Mesodermal cell (in vitro differentiated cells): ENCODE results near the gene ATIC. TPM values are rescaled to one million over a fixed set of nuclear protein-coding genes. Genes with fewer than 3 reads are reported as not detected.

Experiments used
- H3K27ac ChIP-seq: 2 replicates; pipeline ENCODE4 v1.7.0; 2013; ENCODE audit warnings: mild to moderate bottlenecking, low read depth, low read length, moderate library complexity; ENCODE audit not compliant: severe bottlenecking
- H3K36me3 ChIP-seq: 2 replicates; pipeline ENCODE4 v1.7.1; 2013; ENCODE audit warnings: mild to moderate bottlenecking, low read length, moderate library complexity; ENCODE audit not compliant: control insufficient read depth, insufficient read depth
- H3K4me1 ChIP-seq: one replicate; pipeline ENCODE4 v1.7.1; 2013; ENCODE audit warnings: mild to moderate bottlenecking, low read length; ENCODE audit not compliant: insufficient read depth, control insufficient read depth, poor library complexity, severe bottlenecking
- H3K4me3 ChIP-seq: 2 replicates; pipeline ENCODE4 v1.7.0; 2013; ENCODE audit warnings: low read length, control low read depth, mild to moderate bottlenecking; ENCODE audit not compliant: insufficient read depth, poor library complexity, severe bottlenecking; ENCODE audit errors: extremely low read depth
- H3K9me3 ChIP-seq: 2 replicates; pipeline ENCODE4 v1.7.1; 2013; ENCODE audit warnings: mild to moderate bottlenecking, low read length, moderate library complexity; ENCODE audit not compliant: control insufficient read depth
- WGBS, 2 experiments: methylation state at CpG; one replicate each; pipeline ENCODE4 v1.1.5; 2013; ENCODE audit warnings: missing lambda C conversion rate in 2 of 2; ENCODE audit not compliant: insufficient coverage in 2 of 2; 5-methylcytosine and 5-hydroxymethylcytosine counted together
- polyA plus RNA-seq, 2 experiments: library from polyadenylated mRNA; stranded (reverse); fragments of 50-300 nt; gene quantifications; one replicate each; pipeline ENCODE4 v1.2.3, GENCODE V29; 2013

ATIC gene
- 111 TPM for polyA plus RNA-seq (2013, experiment 1 of 2)
- polyA plus RNA-seq (2013, experiment 2 of 2), result 112 TPM

DNA sequence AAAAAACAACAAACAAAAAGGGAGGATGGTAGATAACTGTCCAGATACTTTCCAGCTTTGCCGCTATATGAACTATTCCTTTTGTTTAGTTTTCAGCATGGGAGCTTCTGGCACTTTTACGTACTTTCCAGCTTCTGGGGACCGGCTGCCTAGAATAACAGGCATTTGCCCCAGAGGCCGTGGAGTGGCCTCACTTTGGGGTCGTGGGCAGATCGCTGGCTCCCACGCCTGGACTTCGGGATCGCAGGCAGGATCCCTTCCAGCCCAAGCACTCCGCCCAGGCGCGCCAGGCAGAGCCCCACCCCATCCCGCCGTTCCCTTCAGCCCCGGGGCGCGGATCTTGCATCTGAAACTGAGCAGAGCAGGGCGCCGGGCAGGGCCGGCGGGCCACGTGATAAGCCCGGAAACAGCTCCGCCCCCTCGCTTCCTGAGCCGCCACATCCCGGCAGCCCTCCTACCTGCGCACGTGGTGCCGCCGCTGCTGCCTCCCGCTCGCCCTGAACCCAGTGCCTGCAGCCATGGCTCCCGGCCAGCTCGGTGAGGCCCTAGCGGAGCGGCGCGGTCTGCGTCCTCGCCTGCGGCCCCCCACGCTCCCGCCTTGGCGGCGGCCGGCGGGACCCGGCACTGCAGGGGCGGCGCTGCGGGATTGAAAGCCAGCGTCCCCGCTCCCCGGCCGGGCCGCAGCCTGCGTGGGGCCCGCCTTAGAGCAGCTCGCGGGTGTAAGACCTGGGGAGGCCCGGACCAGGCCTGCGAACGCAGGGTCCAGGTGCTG, at the start of gene ATIC:
ATIC (plus strand) TSS at position 435 of the 772 bp plus-strand sequence; CDS start at position 519, 84 bp downstream.
- H3K36me3 ChIP-seq, result peaks cover 40% of the 10 kb centered on the region
- peak within 1 kb of the TSS; percentile 73 for H3K27ac ChIP-seq
- H3K4me3 ChIP-seq, result peak within 1 kb of the TSS; percentile 64
- no peaks in the 10 kb centered on the region for H3K9me3 ChIP-seq
- WGBS, 2 experiments, result 2 to 3% methylated on average over 41 to 58 of the region's 64 CpGs
- H3K4me1 ChIP-seq, result peaks cover 5% of the 10 kb centered on the region

DNA sequence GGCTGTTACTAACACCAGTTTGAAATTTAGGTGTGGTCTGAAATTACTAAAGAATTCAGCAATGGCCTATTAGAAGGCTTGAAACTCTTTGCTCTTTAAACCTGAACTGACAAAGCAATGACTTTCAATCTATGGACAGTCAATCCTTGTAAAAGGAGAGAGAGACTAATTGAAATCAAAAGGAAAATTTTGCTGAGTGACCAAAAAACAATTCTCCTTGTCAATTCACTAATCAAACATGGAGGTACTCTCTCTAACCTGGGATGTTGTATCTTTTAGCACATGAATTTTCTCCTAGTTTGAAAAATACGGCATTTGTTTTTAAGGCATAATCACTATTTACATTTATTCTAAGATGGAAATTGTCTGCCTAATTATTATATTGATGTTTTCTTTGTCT, 49.6 kb upstream of the ATIC start:
- Histone ChIP-seq H3K36me3 (no peaks in the 10 kb centered on the region), H3K9me3 (no peaks in the 10 kb centered on the region), H3K4me1 (no peaks in the 10 kb centered on the region), H3K4me3 (no peak overlapping the region), H3K27ac (no peak overlapping the region)
- no CpG with 5 or more reads among the region's 1 CpG for WGBS, 2 experiments

DNA sequence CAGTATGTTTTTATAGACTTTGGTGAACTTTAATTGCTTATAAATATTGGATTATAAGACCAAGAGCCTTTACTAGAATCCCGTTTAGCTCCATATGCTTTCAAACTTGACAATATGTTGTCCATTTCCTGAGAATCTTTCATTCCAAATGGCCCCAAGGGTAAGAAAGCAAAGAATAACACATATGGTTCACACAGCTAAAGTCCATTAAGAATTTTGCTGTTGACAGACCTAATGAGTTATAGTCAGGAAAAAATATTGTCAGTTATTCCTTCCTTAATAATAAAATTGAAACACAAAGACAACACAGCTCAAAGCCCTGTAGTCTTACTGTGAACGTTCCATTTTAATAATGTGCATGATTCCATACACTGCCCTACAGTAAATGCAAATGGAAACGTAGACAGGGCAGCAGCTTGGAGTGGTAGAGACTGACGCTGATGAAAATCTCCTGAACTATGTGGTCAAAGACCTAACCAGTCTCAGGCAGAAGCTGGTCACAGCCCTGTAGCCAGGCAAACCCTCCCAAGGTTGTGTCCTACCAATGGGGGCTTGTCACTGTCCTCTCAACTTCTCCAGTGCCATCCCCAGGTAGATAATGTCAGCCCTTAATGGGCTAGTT, 49.0 kb upstream of the ATIC start:
- no peaks in the 10 kb centered on the region for H3K9me3 ChIP-seq
- H3K36me3 ChIP-seq, result no peaks in the 10 kb centered on the region
- 93% methylated on average over 3 of the region's 4 CpGs for WGBS, 2 experiments
- H3K4me3 ChIP-seq, result no peak overlapping the region
- H3K4me1 ChIP-seq, result no peaks in the 10 kb centered on the region
- no peak overlapping the region for H3K27ac ChIP-seq

DNA sequence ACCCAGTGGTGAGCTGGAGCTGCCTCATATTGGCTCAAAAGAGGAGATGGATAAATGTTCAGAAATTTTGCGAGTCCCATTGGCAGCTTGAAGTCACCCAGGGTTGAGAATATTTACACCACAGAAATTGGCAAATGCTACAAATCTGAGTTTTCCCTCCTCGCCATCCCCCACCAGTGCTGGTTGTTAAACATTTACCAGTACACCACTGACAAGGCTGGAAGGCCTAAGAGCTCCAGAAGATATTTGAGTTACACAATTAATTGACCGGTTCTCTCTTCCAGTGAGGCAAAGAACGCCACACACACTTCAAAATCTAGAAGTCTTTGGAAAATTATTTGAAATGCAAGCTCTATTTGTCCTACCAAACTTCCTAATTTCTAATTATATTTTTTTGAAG, 47.5 kb upstream of the ATIC start:
- H3K27ac ChIP-seq, result no peak overlapping the region
- H3K4me3 ChIP-seq, result no peak overlapping the region
- 86 to 100% methylated on average over 1 of the region's 4 CpGs for WGBS, 2 experiments
- no peaks in the 10 kb centered on the region for H3K4me1 ChIP-seq
- H3K9me3 ChIP-seq, result no peaks in the 10 kb centered on the region
- H3K36me3 ChIP-seq, result no peaks in the 10 kb centered on the region

DNA sequence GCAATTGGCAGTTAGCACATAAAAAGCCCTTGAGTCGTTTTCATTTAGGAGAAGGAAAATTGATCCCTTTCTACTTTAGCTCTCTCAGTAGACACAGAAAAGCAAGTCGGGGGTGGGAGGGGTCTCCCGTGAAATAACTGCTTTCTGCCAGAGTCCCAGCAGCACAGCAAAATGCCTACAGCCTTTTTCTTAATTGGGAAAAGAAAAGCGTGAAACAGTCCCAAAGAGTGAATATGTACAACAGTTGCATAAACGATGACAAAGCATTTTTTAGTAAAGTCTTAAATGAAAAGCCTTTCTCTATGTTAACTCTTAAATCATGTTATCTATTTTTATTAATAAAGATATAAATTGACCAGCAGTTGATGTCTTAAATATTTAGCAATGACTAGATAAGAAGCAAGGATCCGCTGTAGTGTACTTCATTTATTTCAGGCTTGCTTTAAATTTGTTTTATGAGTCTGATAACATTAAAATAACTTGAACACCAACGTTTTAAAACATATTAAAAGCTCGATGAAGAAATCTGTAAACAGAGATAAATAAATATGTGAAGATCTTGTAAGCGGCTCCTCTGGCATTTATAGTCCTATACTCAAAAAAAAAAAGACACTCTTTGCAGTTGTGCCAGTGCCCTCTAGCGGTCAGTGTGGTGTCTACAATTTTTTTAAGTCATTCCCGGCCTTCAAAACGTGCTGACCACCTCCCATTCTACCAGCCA, 42.3 kb upstream of the ATIC start:
- 20% methylated on average over 2 of the region's 12 CpGs; no CpG with 5 or more reads in 1 of the 2 experiments for WGBS, 2 experiments
- H3K9me3 ChIP-seq, result no peaks in the 10 kb centered on the region
- H3K4me3 ChIP-seq, result no peak overlapping the region
- no peaks in the 10 kb centered on the region for H3K4me1 ChIP-seq
- H3K27ac ChIP-seq, result no peak overlapping the region
- H3K36me3 ChIP-seq, result no peaks in the 10 kb centered on the region

- Histone ChIP-seq H3K27ac (no peak overlapping the region), H3K4me3 (no peak overlapping the region), H3K4me1 (no peaks in the 10 kb centered on the region), H3K9me3 (no peaks in the 10 kb centered on the region), H3K36me3 (no peaks in the 10 kb centered on the region)
- 87 to 100% methylated on average over 1 to 3 of the region's 4 CpGs for WGBS, 2 experiments
Observed at GRCh38 chr2:215270118-215270451, 41.8 kb upstream of the ATIC start.

GRCh38 chr2:215271446-215271845, 40.4 kb upstream of the ATIC start:
- WGBS, 2 experiments, result 74 to 100% methylated on average over 2 of the region's 2 CpGs
- Histone ChIP-seq H3K4me3 (no peak overlapping the region), H3K4me1 (no peaks in the 10 kb centered on the region), H3K9me3 (no peaks in the 10 kb centered on the region), H3K27ac (no peak overlapping the region), H3K36me3 (no peaks in the 10 kb centered on the region)

DNA sequence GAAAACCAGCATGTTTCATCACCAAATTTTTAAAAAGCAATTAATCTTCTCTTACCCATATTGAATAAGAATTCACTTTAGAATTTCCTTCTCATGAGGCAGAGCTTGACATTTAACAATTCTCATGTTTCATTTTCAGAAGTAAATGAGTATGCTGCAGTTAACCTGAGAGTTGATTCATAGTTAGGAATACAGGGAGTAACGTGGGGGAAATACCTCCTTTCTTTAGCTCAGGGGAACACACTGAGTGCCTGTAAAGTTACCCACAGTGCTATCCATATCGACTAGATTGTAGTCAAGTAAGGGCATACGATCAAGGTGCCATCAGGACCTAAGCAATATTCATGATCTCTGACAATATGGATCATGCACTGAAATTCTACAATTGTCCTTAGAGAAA, 38.9 kb upstream of the ATIC start:
- no peaks in the 10 kb centered on the region for H3K4me1 ChIP-seq
- WGBS, 2 experiments, result 89 to 92% methylated on average over 3 of the region's 3 CpGs
- H3K9me3 ChIP-seq, result no peaks in the 10 kb centered on the region
- H3K4me3 ChIP-seq, result no peak overlapping the region
- no peak overlapping the region for H3K27ac ChIP-seq
- no peaks in the 10 kb centered on the region for H3K36me3 ChIP-seq

GRCh38 chr2:215274829-215275228, 37.0 kb upstream of the ATIC start:
- Histone ChIP-seq H3K4me1 (no peaks in the 10 kb centered on the region), H3K9me3 (no peaks in the 10 kb centered on the region), H3K4me3 (no peak overlapping the region), H3K36me3 (no peaks in the 10 kb centered on the region), H3K27ac (no peak overlapping the region)
- 94 to 96% methylated on average over 6 to 7 of the region's 7 CpGs for WGBS, 2 experiments

- no peaks in the 10 kb centered on the region for H3K9me3 ChIP-seq
- no peaks in the 10 kb centered on the region for H3K36me3 ChIP-seq
- no peaks in the 10 kb centered on the region for H3K4me1 ChIP-seq
- no peak overlapping the region for H3K4me3 ChIP-seq
- no peak overlapping the region for H3K27ac ChIP-seq
- WGBS, 2 experiments, result 93% methylated on average over 2 of the region's 4 CpGs; no CpG with 5 or more reads in 1 of the 2 experiments
Observed at GRCh38 chr2:215275824-215276223, 36.0 kb upstream of the ATIC start.
